ENCODE data around the gene NKAIN1. TPM values are rescaled to one million over a fixed set of nuclear protein-coding genes. Genes with fewer than 3 reads are reported as not detected.

Gene NKAIN1
- total RNA-seq, 3 donors from 2014 or later (not counting 1 experiment from before 2014, with no cell fraction given) = not detected

DNA sequence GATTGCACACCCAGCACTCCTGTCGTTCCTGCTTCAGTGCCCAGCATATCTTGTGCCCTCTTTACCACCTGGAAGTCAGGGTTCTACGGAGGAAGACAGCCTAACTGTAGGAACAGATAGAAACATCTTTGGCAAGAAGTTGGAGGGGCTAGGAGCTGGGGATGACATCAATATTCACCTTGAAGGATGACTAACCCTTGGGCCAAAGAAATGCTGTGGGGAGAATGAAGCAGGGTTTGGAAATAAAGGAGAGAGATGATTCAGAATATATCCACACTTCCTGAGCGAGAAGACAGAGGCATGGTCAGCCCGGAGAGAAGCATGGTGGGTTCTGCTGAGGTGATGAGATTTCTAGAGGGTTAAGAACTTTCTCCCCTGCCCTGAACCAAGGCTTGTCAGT is 4.6 kb upstream of the NKAIN1 start:
- no peak overlapping the region for H3K4me3 ChIP-seq (ENCODE audit: low read length)
- no peak overlapping the region for H3K27ac ChIP-seq (ENCODE audit: low read length)
- ATAC-seq (no peak), DNase-seq (no peak)
- intact Hi-C loops (cut with micrococcal nuclease) = no loop called here
- no peaks in the 10 kb centered on the region for H3K9me3 Mint-ChIP-seq
- H3K36me3 ChIP-seq (ENCODE audit: control insufficient read depth, insufficient read depth, low read length) = no peaks in the 10 kb centered on the region
- no peaks in the 10 kb centered on the region for H3K4me1 ChIP-seq (ENCODE audit: control insufficient read depth, insufficient read depth, low read length)
- no peak overlapping the region for H3K4me3 Mint-ChIP-seq
- no peaks in the 10 kb centered on the region for H3K4me1 Mint-ChIP-seq
- WGBS (ENCODE audit: insufficient coverage) = 79% methylated on average over 4 of the region's 4 CpGs
- H3K9me3 ChIP-seq (ENCODE audit: control insufficient read depth, insufficient read depth, low read length) = no peaks in the 10 kb centered on the region
- H3K27ac Mint-ChIP-seq = no peak overlapping the region
- TF ChIP-seq, protein P1, sequence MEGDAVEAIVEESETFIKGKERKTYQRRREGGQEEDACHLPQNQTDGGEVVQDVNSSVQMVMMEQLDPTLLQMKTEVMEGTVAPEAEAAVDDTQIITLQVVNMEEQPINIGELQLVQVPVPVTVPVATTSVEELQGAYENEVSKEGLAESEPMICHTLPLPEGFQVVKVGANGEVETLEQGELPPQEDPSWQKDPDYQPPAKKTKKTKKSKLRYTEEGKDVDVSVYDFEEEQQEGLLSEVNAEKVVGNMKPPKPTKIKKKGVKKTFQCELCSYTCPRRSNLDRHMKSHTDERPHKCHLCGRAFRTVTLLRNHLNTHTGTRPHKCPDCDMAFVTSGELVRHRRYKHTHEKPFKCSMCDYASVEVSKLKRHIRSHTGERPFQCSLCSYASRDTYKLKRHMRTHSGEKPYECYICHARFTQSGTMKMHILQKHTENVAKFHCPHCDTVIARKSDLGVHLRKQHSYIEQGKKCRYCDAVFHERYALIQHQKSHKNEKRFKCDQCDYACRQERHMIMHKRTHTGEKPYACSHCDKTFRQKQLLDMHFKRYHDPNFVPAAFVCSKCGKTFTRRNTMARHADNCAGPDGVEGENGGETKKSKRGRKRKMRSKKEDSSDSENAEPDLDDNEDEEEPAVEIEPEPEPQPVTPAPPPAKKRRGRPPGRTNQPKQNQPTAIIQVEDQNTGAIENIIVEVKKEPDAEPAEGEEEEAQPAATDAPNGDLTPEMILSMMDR (IDR thresholded peaks at IDR 0.05) = no peak
- H3K36me3 Mint-ChIP-seq = no peaks in the 10 kb centered on the region
- peaks cover 8% of the 10 kb centered on the region for H3K27me3 ChIP-seq (ENCODE audit: control insufficient read depth, insufficient read depth, low read length)
- peaks cover 12 to 19% of the 10 kb centered on the region in 2 donors for H3K27me3 Mint-ChIP-seq (ENCODE audit: low read depth in 2 of 2)

DNA sequence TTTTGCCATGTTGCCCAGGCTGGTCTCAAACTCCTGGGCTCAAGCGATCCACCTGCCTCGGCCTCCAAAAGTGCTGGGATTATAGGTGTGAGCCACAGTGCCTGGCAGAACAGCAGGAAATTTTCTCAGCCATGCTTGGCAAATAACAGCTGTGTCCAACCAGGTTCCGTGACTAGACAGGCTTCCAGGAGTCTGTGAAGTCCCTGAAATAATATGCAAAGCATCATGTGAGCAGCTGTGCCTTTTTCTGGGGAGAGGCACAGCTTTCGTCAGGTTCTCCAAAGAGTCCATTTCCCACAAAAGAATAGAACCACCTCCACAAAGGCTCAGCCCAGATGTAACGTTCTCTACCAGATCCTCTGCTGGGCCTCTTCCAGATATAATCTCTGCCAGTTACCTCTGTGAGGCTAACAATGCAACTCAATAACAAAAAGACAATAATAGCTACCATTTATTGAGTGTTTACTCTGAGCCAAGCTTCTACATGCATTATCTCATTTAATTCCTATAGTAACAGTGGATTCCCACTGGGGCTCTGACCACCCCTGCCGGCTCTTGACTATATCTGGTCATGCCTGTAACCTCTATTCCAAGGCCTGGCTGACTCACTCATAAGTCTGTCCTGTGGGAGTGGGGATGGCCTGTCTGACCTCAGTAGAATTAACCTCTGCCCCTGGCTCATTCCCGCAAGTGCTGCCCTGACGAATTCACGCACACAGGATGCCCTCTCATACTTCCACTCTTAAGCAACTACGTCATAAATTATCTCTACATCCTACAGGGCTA is 4.0 kb upstream of the NKAIN1 start:
- ATAC-seq = no peak
- Histone ChIP-seq H3K36me3 (ENCODE audit: control insufficient read depth, insufficient read depth, low read length) (no peaks in the 10 kb centered on the region), H3K4me1 (ENCODE audit: control insufficient read depth, insufficient read depth, low read length) (peaks cover 4% of the 10 kb centered on the region), H3K9me3 (ENCODE audit: control insufficient read depth, insufficient read depth, low read length) (no peaks in the 10 kb centered on the region), H3K4me3 (ENCODE audit: low read length) (no peak overlapping the region), H3K27me3 (ENCODE audit: control insufficient read depth, insufficient read depth, low read length) (peaks cover 12% of the 10 kb centered on the region), H3K27ac (ENCODE audit: low read length) (no peak overlapping the region)
- Mint-ChIP-seq H3K36me3 (no peaks in the 10 kb centered on the region), H3K27me3 (ENCODE audit: low read depth in 2 of 2) (peaks cover 17 to 24% of the 10 kb centered on the region in 2 donors), H3K4me3 (no peak overlapping the region), H3K27ac (no peak overlapping the region), H3K9me3 (no peaks in the 10 kb centered on the region), H3K4me1 (peaks cover 5% of the 10 kb centered on the region in 2 donors)
- TF ChIP-seq, protein P1 (IDR thresholded peaks at IDR 0.05) = no peak
- no peak for DNase-seq
- intact Hi-C loops (cut with micrococcal nuclease) = no loop called here
- WGBS (ENCODE audit: insufficient coverage) = 83% methylated on average over 10 of the region's 10 CpGs

DNA sequence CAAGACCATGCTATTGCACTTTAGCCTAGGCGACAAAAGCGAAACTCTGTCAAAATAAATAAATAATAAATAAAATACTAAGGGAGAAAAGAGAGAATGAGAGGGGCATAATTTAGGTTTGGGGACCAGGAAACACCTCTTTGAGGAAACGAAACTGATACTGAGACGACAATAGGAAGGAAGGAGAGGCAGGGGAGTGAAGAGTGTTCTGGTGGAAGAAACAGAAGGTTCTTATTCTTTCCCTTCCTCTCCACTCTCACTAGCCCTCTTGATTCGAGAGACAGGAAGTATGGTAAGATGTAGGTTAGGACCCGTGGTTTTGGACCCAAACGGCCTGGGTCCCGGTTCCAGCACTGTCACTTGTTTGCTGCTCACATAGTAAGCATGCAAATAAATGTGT is 1.6 kb upstream of the NKAIN1 start:
- intact Hi-C loops (cut with micrococcal nuclease) = no loop called here
- Histone ChIP-seq H3K9me3 (ENCODE audit: control insufficient read depth, insufficient read depth, low read length) (no peaks in the 10 kb centered on the region), H3K4me1 (ENCODE audit: control insufficient read depth, insufficient read depth, low read length) (peaks cover 4% of the 10 kb centered on the region), H3K27me3 (ENCODE audit: control insufficient read depth, insufficient read depth, low read length) (peaks cover 21% of the 10 kb centered on the region), H3K4me3 (ENCODE audit: low read length) (no peak overlapping the region), H3K27ac (ENCODE audit: low read length) (no peak overlapping the region), H3K36me3 (ENCODE audit: control insufficient read depth, insufficient read depth, low read length) (no peaks in the 10 kb centered on the region)
- Mint-ChIP-seq H3K9me3 (no peaks in the 10 kb centered on the region), H3K36me3 (no peaks in the 10 kb centered on the region), H3K27me3 (ENCODE audit: low read depth in 2 of 2) (peaks cover 28 to 43% of the 10 kb centered on the region in 2 donors), H3K4me3 (no peak overlapping the region), H3K27ac (no peak overlapping the region), H3K4me1 (peaks cover 7% of the 10 kb centered on the region in 2 donors)
- WGBS (ENCODE audit: insufficient coverage) = 6% methylated on average over 4 of the region's 8 CpGs
- no peak for DNase-seq
- TF ChIP-seq, protein P1 (IDR thresholded peaks at IDR 0.05) = no peak
- ATAC-seq = no peak
